K562 (cell line): ENCODE results near the gene ZFAND3. TPM values are rescaled to one million over a fixed set of nuclear protein-coding genes. Genes with fewer than 3 reads are reported as not detected.

Experiments used
- ATAC-seq: fragments of 200-7000 bp; cut with Tn5 transposase; 3 replicates; pipeline ENCODE4 v1.9.1; 2020; ENCODE audit warnings: moderate library complexity
- BruUV-seq: library from RNA; stranded (reverse); fragments of 400-500 nt; replicated peaks from 2 replicates; lab custom pipeline; 2021; lab: Mats Ljungman, UMichigan
- CTCF ChIA-PET: fragments of 300-600 bp; formaldehyde crosslinking; extraction: SDS; loops from one replicate; lab custom pipeline; 2021; ENCODE audit warnings: low intra/inter-chr PET ratio; lab: Yijun Ruan, JAX
- POLR2A ChIA-PET: fragments of 300-600, 350-650 bp; sonication (Branson Sonifier 250); formaldehyde crosslinking; extraction: SDS; loops from one replicate; lab custom pipeline; 2021; ENCODE audit warnings: antibody characterized with exemption, inconsistent platforms; lab: Yijun Ruan, JAX
- DNase-seq, 4 experiments: peaks; one replicate each; pipeline versions ENCODE4 v3.0.0 to v3.0.0-alpha.2; 2011 to 2018; ENCODE audit warnings: low spot score in 3 of 4, mixed read lengths in 3 of 4; ENCODE audit errors: extremely low read depth in 1 of 4
- FAIRE-seq: peaks from 2 replicates; lab custom pipeline; 2011; peaks lifted over from hg19 to GRCh38; lab: Jason Lieb, UNC
- H2AFZ ChIP-seq: 2 replicates; pipeline ENCODE4 v1.6.0; 2011; ENCODE audit warnings: low read depth, low read length, control low read depth, inconsistent platforms
- H3K27ac ChIP-seq: fragments of 200-600 bp; 3 replicates; pipeline ENCODE4 v1.8.0; 2011; ENCODE audit warnings: low read depth, mild to moderate bottlenecking, control low read depth, inconsistent platforms, low read length, moderate library complexity, mixed read lengths; ENCODE audit errors: extremely low read depth
- H3K27me3 ChIP-seq, 2 experiments: fragments of 300-600 bp in 1 of 2; 2 replicates in 1 of 2; 3 replicates in 1 of 2; pipeline versions ENCODE4 v1.6.0 to v1.8.0; 2011; ENCODE audit warnings: inconsistent platforms in 2 of 2, low read length in 2 of 2, mild to moderate bottlenecking in 1 of 2, mixed read lengths in 1 of 2, moderate library complexity in 1 of 2; ENCODE audit not compliant: control insufficient read depth in 2 of 2, insufficient read depth in 2 of 2
- H3K36me3 ChIP-seq: fragments of 300-600 bp; 3 replicates; pipeline ENCODE4 v1.8.0; 2011; ENCODE audit warnings: mild to moderate bottlenecking, low read length, inconsistent platforms; ENCODE audit not compliant: control insufficient read depth, insufficient read depth
- H3K4me1 ChIP-seq, 2 experiments: fragments of 200-600 bp in 1 of 2; replicated peaks in 1 of 2; 2 replicates in 1 of 2; 3 replicates in 1 of 2; pipeline versions ENCODE4 v1.5.1 to v1.8.0; 2011; ENCODE audit warnings: inconsistent platforms in 2 of 2, low read length in 2 of 2, mild to moderate bottlenecking in 1 of 2, mixed read lengths in 1 of 2, moderate library complexity in 1 of 2; ENCODE audit not compliant: control insufficient read depth in 2 of 2, insufficient read depth in 2 of 2
- H3K4me2 ChIP-seq: 2 replicates; pipeline ENCODE4 v1.6.1; 2011; ENCODE audit warnings: low read length, control low read depth, inconsistent platforms, mixed read lengths; ENCODE audit not compliant: insufficient read depth
- H3K4me3 ChIP-seq: fragments of 200-600 bp; sonication (generic), shearing (Covaris generic); 2 replicates; pipeline ENCODE4 v1.5.1; 2016; ENCODE audit warnings: control low read depth, inconsistent platforms
- H3K79me2 ChIP-seq: fragments of 200-600 bp; 3 replicates; pipeline ENCODE4 v1.8.0; 2011; ENCODE audit warnings: low read length, inconsistent platforms; ENCODE audit not compliant: control insufficient read depth, insufficient read depth
- H3K9ac ChIP-seq, 2 experiments: 2 replicates each; pipeline versions ENCODE4 v1.6.0 to v1.6.1; 2011; ENCODE audit warnings: low read depth in 2 of 2, low read length in 2 of 2, control low read depth in 1 of 2, inconsistent platforms in 1 of 2, mild to moderate bottlenecking in 1 of 2, mixed read lengths in 1 of 2; ENCODE audit not compliant: insufficient read depth in 1 of 2
- H3K9me1 ChIP-seq: one replicate; pipeline ENCODE4 v1.6.0; 2011; ENCODE audit warnings: inconsistent platforms, mild to moderate bottlenecking, low read length, moderate library complexity; ENCODE audit not compliant: control insufficient read depth, insufficient read depth
- H3K9me3 ChIP-seq: replicated peaks from 2 replicates; pipeline ENCODE4 v1.5.1; 2011; ENCODE audit warnings: low read depth, low read length, inconsistent platforms; ENCODE audit not compliant: control insufficient read depth, insufficient read depth
- H4K20me1 ChIP-seq: replicated peaks from 2 replicates; pipeline ENCODE4 v1.6.1; 2011; ENCODE audit warnings: low read length, inconsistent platforms, mixed read lengths; ENCODE audit not compliant: control insufficient read depth, insufficient read depth
- MEF2D ChIP-seq: conservative IDR thresholded peaks from 2 replicates; pipeline ENCODE4 v1.6.1; 2016; ENCODE audit warnings: low read depth, missing genetic modification characterization, missing compliant biosample characterization
- NCOA1 ChIP-seq: fragments of 450-650 bp; IDR thresholded peaks from 2 replicates; pipeline ENCODE4 v1.6.1; 2016; ENCODE audit warnings: low read depth
- POU5F1 ChIP-seq: fragments of 150-350 bp; IDR thresholded peaks from 2 replicates; pipeline ENCODE4 v1.6.1; 2014; ENCODE audit warnings: borderline replicate concordance, low read length, low read depth, mild to moderate bottlenecking; ENCODE audit not compliant: partially characterized antibody
- PTBP1 ChIP-seq: fragments of 200-400 bp; formaldehyde crosslinking; IDR thresholded peaks from 2 replicates; pipeline ENCODE4 v1.6.1; 2017; ENCODE audit warnings: low read depth, low read length
- RREB1 ChIP-seq: fragments of 250-450 bp; sonication (Bioruptor Pico); IDR thresholded peaks from 2 replicates; pipeline ENCODE4 v1.4.0; 2020
- SMAD2 ChIP-seq: fragments of 150-350 bp; IDR thresholded peaks from 2 replicates; pipeline ENCODE4 v1.6.1; 2014; ENCODE audit warnings: low read depth, mild to moderate bottlenecking, low read length
- SMC3 ChIP-seq: conservative IDR thresholded peaks from 2 replicates; pipeline ENCODE4 v1.6.1; 2011; ENCODE audit warnings: low read depth, low read length, improper control_type of control experiment; ENCODE audit not compliant: insufficient read depth
- TEAD4 ChIP-seq, 2 experiments: sonication (generic) in 1 of 2; formaldehyde crosslinking in 1 of 2; IDR thresholded peaks; 2 replicates each; pipeline versions ENCODE4 v1.6.1 to v1.8.0; 2012 to 2022; ENCODE audit warnings: borderline replicate concordance in 1 of 2, inconsistent platforms in 1 of 2, low read length in 1 of 2, mild to moderate bottlenecking in 1 of 2, missing genetic modification reagents in 1 of 2
- ZNF133 ChIP-seq: fragments of 250-450 bp; sonication (Bioruptor Pico); IDR thresholded peaks from 2 replicates; pipeline ENCODE4 v1.4.0; 2020; ENCODE audit warnings: mild to moderate bottlenecking
- ZNF143 ChIP-seq: sonication (generic); formaldehyde crosslinking; IDR thresholded peaks from 2 replicates; pipeline ENCODE4 v1.9.0; 2022; ENCODE audit warnings: mild to moderate bottlenecking, missing genetic modification reagents
- ZNF324 ChIP-seq: fragments of 250-450 bp; sonication (Bioruptor Pico); IDR thresholded peaks from 2 replicates; pipeline ENCODE4 v1.4.0; 2020; ENCODE audit warnings: mild to moderate bottlenecking
- in situ Hi-C: fragments of 300-500 bp; cut with MboI; formaldehyde crosslinking; loops from 4 replicates; pipeline ENCODE4 v1.15.0; 2018; ENCODE audit warnings: inconsistent platforms, mixed read lengths
- intact Hi-C: fragments of 100-400 bp; cut with micrococcal nuclease; formaldehyde crosslinking; loops from 2 replicates; pipeline ENCODE4 v1.14.2; 2022
- polyA plus RNA-seq, 8 experiments: library from polyadenylated mRNA; depleted of rRNA in 4 of 8; stranded (reverse) in 5 of 8; unstranded in 3 of 8; fragments of >200 nt; fragmentation: Nextera tagmentation in 2 of 8; fragmentation: Illumina TruSeq in 1 of 8; extraction: Ambion mirVana in 2 of 8; extraction: Trizol in 1 of 8; gene quantifications; 2 replicates each; pipeline versions ENCODE4 v1.2.1 to v1.2.3, GENCODE V29; 2011 to 2014; ENCODE audit warnings: inconsistent platforms in 1 of 8, missing spikeins in 1 of 8
- total RNA-seq, 7 experiments: library from RNA; depleted of rRNA in 6 of 7; stranded (reverse); fragments of >200 nt in 6 of 7; fragmentation: Illumina TruSeq in 2 of 7; extraction: Trizol in 2 of 7; gene quantifications; 2 replicates each; pipeline versions ENCODE4 v1.2.1 to v1.2.3, GENCODE V29; 2011 to 2021; ENCODE audit warnings: low replicate concordance in 1 of 7

Gene ZFAND3
- total and polyA plus RNA-seq, 9 of the 15 experiments (the other 6 are each of a cell fraction or from before 2014, with no cell fraction given): 0.81 to 26.6 (median 11.8) TPM

- Histone ChIP-seq H3K9me1 (no peaks in the 10 kb centered on the region), H3K9me3 (no peaks in the 10 kb centered on the region), H3K4me1 (peaks cover 2 to 5% of the 10 kb centered on the region in 2 experiments; a peak in 2 of 5 replicates), H2AFZ (no peak overlapping the region), H4K20me1 (no peaks in the 10 kb centered on the region), H3K27me3 (no peaks in the 10 kb centered on the region), H3K79me2 (no peaks in the 10 kb centered on the region), H3K27ac (no peak overlapping the region), H3K4me2 (no peak overlapping the region), H3K9ac (no peak overlapping the region), H3K36me3 (0 out of 3 replicates have a peak, but pooled peaks cover 3% of the 10 kb centered on the region), H3K4me3 (no peak overlapping the region)
- ChIA-PET POLR2A (no interaction called here), CTCF (no interaction called here)
- intact Hi-C loops: no loop called here
- in situ Hi-C loops: no loop called here
- no TSS peak for BruUV-seq
- no peak for DNase-seq
- no peak for ATAC-seq
- no peak for FAIRE-seq
- TF ChIP-seq SMC3 (no peak), PTBP1 (no peak), ZNF133 (CRISPR knock-in tag) (no peak), ZNF143 (CRISPR knock-in tag) (no peak), ZNF324 (CRISPR knock-in tag) (no peak), NCOA1 (no peak), MEF2D (tag) (no peak), SMAD2 (no peak), POU5F1 (no peak), TEAD4 (IDR thresholded peaks at IDR 0.05; ENCODE audit: low read length) (no peak), TEAD4 (CRISPR knock-in tag; IDR thresholded peaks at IDR 0.05; ENCODE audit: borderline replicate concordance) (no peak), RREB1 (CRISPR knock-in tag) (no peak)
These were observed 265.5 kb downstream of the ZFAND3 start for GRCh38 chr6:38085031-38085430.
